SK-N-SH (cell line): Measurements from ENCODE around the gene VPS13C. TPM values are rescaled to one million over a fixed set of nuclear protein-coding genes. Genes with fewer than 3 reads are reported as not detected.

Experiments
- CTCF ChIA-PET: fragments of 300-600, 350-600 bp; formaldehyde crosslinking; extraction: SDS; loops from one replicate; lab custom pipeline; 2021; lab: Yijun Ruan, JAX
- POLR2A ChIA-PET: fragments of 350-600 bp; sonication (Branson Sonifier 250); formaldehyde crosslinking; extraction: SDS; loops from one replicate; lab custom pipeline; 2020; ENCODE audit warnings: antibody characterized with exemption, inconsistent platforms; lab: Yijun Ruan, JAX
- DNase-seq: peaks from one replicate; pipeline ENCODE4 v3.0.0; 2012
- H2AFZ ChIP-seq: fragments of 200-600 bp; sonication (generic); 2 replicates; pipeline ENCODE4 v1.8.1; 2016; ENCODE audit warnings: antibody characterized with exemption, mild to moderate bottlenecking, low read depth
- H3F3A ChIP-seq: fragments of 200-600 bp; sonication (generic); replicated peaks from 2 replicates; pipeline ENCODE3; 2016; ENCODE audit warnings: antibody characterized with exemption, mild to moderate bottlenecking; ENCODE audit not compliant: insufficient read depth
- H3K27ac ChIP-seq, 2 experiments: fragments of 200-500 bp in 1 of 2; fragments of 200-600 bp in 1 of 2; sonication (Bioruptor generic) in 1 of 2; sonication (generic), shearing (Covaris generic) in 1 of 2; 2 replicates each; pipeline versions ENCODE4 v1.5.1 to v1.6.1; 2014 to 2016; ENCODE audit warnings: low read depth in 2 of 2, inconsistent platforms in 1 of 2, low read length in 1 of 2, mild to moderate bottlenecking in 1 of 2, mixed read lengths in 1 of 2
- H3K27me3 ChIP-seq: fragments of 200-600 bp; sonication (generic), shearing (Covaris generic); 2 replicates; pipeline ENCODE4 v1.6.1; 2016; ENCODE audit warnings: mixed run types; ENCODE audit not compliant: insufficient read depth
- H3K36me3 ChIP-seq, 2 experiments: fragments of 200-500 bp in 1 of 2; fragments of 200-600 bp in 1 of 2; sonication (Bioruptor generic) in 1 of 2; sonication (generic) in 1 of 2; replicated peaks in 1 of 2; 2 replicates each; pipeline versions ENCODE3 to v1.5.1; 2014 to 2016; ENCODE audit warnings: low read length in 1 of 2, mild to moderate bottlenecking in 1 of 2; ENCODE audit not compliant: insufficient read depth in 2 of 2, control insufficient read depth in 1 of 2
- H3K4me1 ChIP-seq, 2 experiments: fragments of 200-500 bp in 1 of 2; fragments of 200-600 bp in 1 of 2; sonication (Bioruptor generic) in 1 of 2; sonication (generic), shearing (Covaris generic) in 1 of 2; 2 replicates each; pipeline versions ENCODE4 v1.5.1 to v1.6.1; 2014 to 2016; ENCODE audit warnings: low read depth in 1 of 2, low read length in 1 of 2, mixed run types in 1 of 2; ENCODE audit not compliant: insufficient read depth in 2 of 2, control insufficient read depth in 1 of 2
- H3K4me2 ChIP-seq: fragments of 200-600 bp; sonication (generic), shearing (Covaris generic); 2 replicates; pipeline ENCODE4 v1.6.1; 2017; ENCODE audit warnings: mixed run types
- H3K4me3 ChIP-seq, 2 experiments: fragments of 200-500 bp in 1 of 2; fragments of 200-600 bp in 1 of 2; sonication (Bioruptor generic) in 1 of 2; sonication (generic), shearing (Covaris generic) in 1 of 2; 2 replicates each; pipeline versions ENCODE4 v1.5.1 to v1.8.1; 2014 to 2016; ENCODE audit warnings: low read depth in 2 of 2, inconsistent platforms in 1 of 2, low read length in 1 of 2, mild to moderate bottlenecking in 1 of 2, mixed read lengths in 1 of 2, moderate library complexity in 1 of 2
- H3K79me2 ChIP-seq: fragments of 200-600 bp; sonication (generic); 2 replicates; pipeline ENCODE4 v1.8.1; 2017; ENCODE audit warnings: mild to moderate bottlenecking; ENCODE audit not compliant: insufficient read depth
- H3K9ac ChIP-seq: fragments of 200-600 bp; sonication (generic); 2 replicates; pipeline ENCODE4 v1.6.1; 2017; ENCODE audit warnings: mixed run types
- H3K9me2 ChIP-seq: fragments of 200-600 bp; sonication (generic); 2 replicates; pipeline ENCODE4 v1.6.1; 2017; ENCODE audit warnings: mixed run types
- H3K9me3 ChIP-seq: fragments of 200-600 bp; sonication (generic); 2 replicates; pipeline ENCODE4 v1.6.1; 2017; ENCODE audit warnings: mixed run types, mild to moderate bottlenecking, moderate library complexity
- H4K20me1 ChIP-seq: fragments of 200-600 bp; sonication (generic); 2 replicates; pipeline ENCODE4 v1.6.1; 2017; ENCODE audit warnings: mild to moderate bottlenecking, mixed run types; ENCODE audit not compliant: insufficient read depth
- FOXJ3 ChIP-seq: sonication (generic); formaldehyde crosslinking; IDR thresholded peaks from 2 replicates; pipeline ENCODE4 v1.5.1; 2020; ENCODE audit warnings: mild to moderate bottlenecking, missing genetic modification reagents
- FOXM1 ChIP-seq: IDR thresholded peaks from 2 replicates; pipeline ENCODE4 v1.4.0; 2012; ENCODE audit warnings: low read depth, mild to moderate bottlenecking
- GABPA ChIP-seq: IDR thresholded peaks from 2 replicates; pipeline ENCODE4 v1.4.0; 2012; ENCODE audit warnings: low read depth, mild to moderate bottlenecking
- MEF2A ChIP-seq: IDR thresholded peaks from 2 replicates; pipeline ENCODE4 v1.4.0; 2012; ENCODE audit warnings: low read depth, borderline replicate concordance
- REST ChIP-seq: IDR thresholded peaks from 2 replicates; pipeline ENCODE4 v1.6.1; 2012; ENCODE audit warnings: mild to moderate bottlenecking, low read depth, low read length, moderate library complexity
- TCF12 ChIP-seq: IDR thresholded peaks from 2 replicates; pipeline ENCODE4 v1.4.0; 2012
- YY1 ChIP-seq: IDR thresholded peaks from 2 replicates; pipeline ENCODE4 v1.4.0; 2012; ENCODE audit warnings: low read depth, mild to moderate bottlenecking
- WGBS: methylation state at CpG from one replicate; pipeline ENCODE4 v1.1.6; 2017; ENCODE audit warnings: low lambda C conversion rate; 5-methylcytosine and 5-hydroxymethylcytosine counted together
- polyA plus RNA-seq, 3 experiments: library from polyadenylated mRNA; depleted of rRNA; stranded (reverse); fragments of >200 nt; gene quantifications; 2 replicates each; pipeline ENCODE4 v1.2.3, GENCODE V29; 2012
- TF ChIP-seq, protein P1 (sequence below): IDR thresholded peaks from 2 replicates; pipeline ENCODE4 v1.4.0; 2012; ENCODE audit warnings: low read depth, borderline replicate concordance
- TF ChIP-seq, protein P2 (sequence below): fragments of 150-350 bp; IDR thresholded peaks from 2 replicates; pipeline ENCODE4 v1.6.1; 2016; ENCODE audit warnings: mild to moderate bottlenecking, low read depth, low read length

The VPS13C gene
- polyA plus RNA-seq, 1 of the 3 experiments (the other 2 are of a cell fraction) = 5.7 TPM

- no peaks in the 10 kb centered on the region for H3K9me2 ChIP-seq
- H3K9ac ChIP-seq = no peak overlapping the region
- ChIA-PET POLR2A (no interaction called here), CTCF (interaction anchor here (1.7 kb wide), 1 partner anchor 12 kb away, joined by 5 read pairs; no protein-coding TSS in a partner anchor)
- H2AFZ ChIP-seq = no peak overlapping the region
- H3K4me3 ChIP-seq = no peak overlapping the region
- 78% methylated on average over 7 of the region's 7 CpGs for WGBS
- H3K79me2 ChIP-seq = no peaks in the 10 kb centered on the region
- DNase-seq = no peak
- TF ChIP-seq FOXM1 (no peak), YY1 (no peak), MEF2A (no peak), FOXJ3 (no peak), TCF12 (no peak), REST (no peak)
- TF ChIP-seq, protein P1, sequence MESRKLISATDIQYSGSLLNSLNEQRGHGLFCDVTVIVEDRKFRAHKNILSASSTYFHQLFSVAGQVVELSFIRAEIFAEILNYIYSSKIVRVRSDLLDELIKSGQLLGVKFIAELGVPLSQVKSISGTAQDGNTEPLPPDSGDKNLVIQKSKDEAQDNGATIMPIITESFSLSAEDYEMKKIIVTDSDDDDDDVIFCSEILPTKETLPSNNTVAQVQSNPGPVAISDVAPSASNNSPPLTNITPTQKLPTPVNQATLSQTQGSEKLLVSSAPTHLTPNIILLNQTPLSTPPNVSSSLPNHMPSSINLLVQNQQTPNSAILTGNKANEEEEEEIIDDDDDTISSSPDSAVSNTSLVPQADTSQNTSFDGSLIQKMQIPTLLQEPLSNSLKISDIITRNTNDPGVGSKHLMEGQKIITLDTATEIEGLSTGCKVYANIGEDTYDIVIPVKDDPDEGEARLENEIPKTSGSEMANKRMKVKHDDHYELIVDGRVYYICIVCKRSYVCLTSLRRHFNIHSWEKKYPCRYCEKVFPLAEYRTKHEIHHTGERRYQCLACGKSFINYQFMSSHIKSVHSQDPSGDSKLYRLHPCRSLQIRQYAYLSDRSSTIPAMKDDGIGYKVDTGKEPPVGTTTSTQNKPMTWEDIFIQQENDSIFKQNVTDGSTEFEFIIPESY = no peak
- TF ChIP-seq, protein P2, sequence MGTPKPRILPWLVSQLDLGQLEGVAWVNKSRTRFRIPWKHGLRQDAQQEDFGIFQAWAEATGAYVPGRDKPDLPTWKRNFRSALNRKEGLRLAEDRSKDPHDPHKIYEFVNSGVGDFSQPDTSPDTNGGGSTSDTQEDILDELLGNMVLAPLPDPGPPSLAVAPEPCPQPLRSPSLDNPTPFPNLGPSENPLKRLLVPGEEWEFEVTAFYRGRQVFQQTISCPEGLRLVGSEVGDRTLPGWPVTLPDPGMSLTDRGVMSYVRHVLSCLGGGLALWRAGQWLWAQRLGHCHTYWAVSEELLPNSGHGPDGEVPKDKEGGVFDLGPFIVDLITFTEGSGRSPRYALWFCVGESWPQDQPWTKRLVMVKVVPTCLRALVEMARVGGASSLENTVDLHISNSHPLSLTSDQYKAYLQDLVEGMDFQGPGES = no peak
- no peak overlapping the region for H3K4me2 ChIP-seq
- no peaks in the 10 kb centered on the region for H3K9me3 ChIP-seq
- H3K4me1 ChIP-seq = peaks cover 3 to 20% of the 10 kb centered on the region in 2 experiments; a peak in 2 of 4 replicates
- no peaks in the 10 kb centered on the region for H3F3A ChIP-seq
- H4K20me1 ChIP-seq = no peaks in the 10 kb centered on the region
- no peak overlapping the region for H3K27ac ChIP-seq
- H3K36me3 ChIP-seq = no peaks in the 10 kb centered on the region
- H3K27me3 ChIP-seq = no peaks in the 10 kb centered on the region
Observed at GRCh38 chr15:62090988-62091387, 30.7 kb upstream of the VPS13C start.

GRCh38 chr15:62089616-62090015 lies 29.4 kb upstream of the VPS13C start:
- POLR2A ChIA-PET = no interaction called here
- WGBS = 73% methylated on average over 2 of the region's 2 CpGs
- TF ChIP-seq TCF12 (no peak), REST (no peak), GABPA (no peak)
- TF ChIP-seq, all 33 proteins: peak for 0

More at GRCh38 chr15:62089616-62090015, 29.4 kb upstream of the VPS13C start:
- H3K4me1 ChIP-seq = peaks cover 3 to 22% of the 10 kb centered on the region in 2 experiments; a peak in 2 of 4 replicates
- H3K9me3 ChIP-seq = no peaks in the 10 kb centered on the region
- H3K9me2 ChIP-seq = no peaks in the 10 kb centered on the region
- DNase-seq = no peak
- no peaks in the 10 kb centered on the region for H4K20me1 ChIP-seq
- CTCF ChIA-PET = interaction anchor here (0.7 to 1.7 kb wide), 2 partner anchors 10 to 13 kb away, joined by 3 to 5 read pairs; no protein-coding TSS in a partner anchor
- no peak overlapping the region for H3K4me2 ChIP-seq
- no peaks in the 10 kb centered on the region for H3F3A ChIP-seq
- no peaks in the 10 kb centered on the region for H3K27me3 ChIP-seq
- no peak overlapping the region for H3K4me3 ChIP-seq
- H3K36me3 ChIP-seq = no peaks in the 10 kb centered on the region
- H3K27ac ChIP-seq = no peak overlapping the region
- no peak overlapping the region for H2AFZ ChIP-seq
- no peaks in the 10 kb centered on the region for H3K79me2 ChIP-seq
- H3K9ac ChIP-seq = no peak overlapping the region
